ENCODE data around the gene NISCH. TPM values are rescaled to one million over a fixed set of nuclear protein-coding genes. Genes with fewer than 3 reads are reported as not detected.
A peak's percentile ranks its signal among the peaks of the same experiment; 100 is the strongest.

The NISCH gene
- 39.0 TPM for total RNA-seq (2013)
- polyA plus RNA-seq (100 to 1,000 TPM in 1 of 3 donors, 10 to 100 TPM in 1, 1 to 10 TPM in 1; 9.7 to 106 (median 13.1) TPM), polyA minus RNA-seq (46.3 and 51.7 TPM in 2 replicates), total RNA-seq (12.6 to 105 (median 71.7) reads per million in 11 experiments)

DNA sequence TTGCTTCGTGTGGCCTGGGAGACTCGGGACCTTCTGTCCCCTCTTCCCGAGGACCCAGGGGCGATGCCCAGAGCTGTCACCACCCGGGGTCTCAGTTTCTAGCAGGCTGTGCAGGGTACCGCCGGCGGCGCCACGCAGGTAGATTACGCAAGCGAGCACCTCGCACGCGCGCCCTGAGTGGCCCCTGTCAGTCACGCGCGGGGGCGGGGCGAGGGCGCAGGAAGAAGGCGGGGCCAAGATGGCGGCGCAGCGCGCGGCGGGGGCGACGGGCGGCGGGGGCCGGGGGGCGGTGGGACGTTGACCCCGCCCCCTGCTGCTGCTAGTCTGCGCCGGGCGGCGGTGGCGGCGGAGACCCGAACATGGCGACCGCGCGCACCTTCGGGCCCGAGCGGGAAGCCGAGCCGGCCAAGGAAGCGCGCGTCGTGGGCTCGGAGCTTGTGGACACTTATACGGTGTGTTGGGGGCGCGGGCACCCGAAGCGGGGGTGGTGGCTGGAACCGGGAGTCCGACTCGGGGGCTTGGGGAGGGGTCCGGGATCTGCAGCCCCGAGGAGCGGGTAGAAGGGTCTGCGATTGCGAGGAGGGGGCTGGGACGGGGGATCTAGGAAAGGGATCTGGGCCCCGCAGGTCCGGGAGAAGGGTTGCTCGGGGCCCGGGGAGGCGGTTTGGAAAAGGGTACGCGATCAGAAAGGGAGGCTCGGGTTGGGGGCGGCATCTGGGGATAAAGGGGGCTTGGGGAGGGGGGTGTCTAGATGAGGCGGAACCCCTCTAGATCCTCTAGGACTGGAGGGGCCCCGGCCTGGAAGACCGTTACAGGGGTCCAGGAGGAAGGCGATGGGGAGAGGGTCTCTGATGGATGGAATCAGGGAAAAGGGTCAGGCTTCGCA is at the start of gene NISCH:
TSS of gene NISCH (plus strand) at position 322 of the 886 bp plus-strand sequence. CDS start at position 360, 38 bp downstream.
- peaks cover 26 to 32% of the 10 kb centered on the region in 2 donors for H3K36me3 Mint-ChIP-seq
- H3K9me3 ChIP-seq (replicated peaks in 1 of 2; ENCODE audit: control insufficient read depth in 1 of 2, insufficient read depth in 1 of 2, low read length in 2 of 2): no peaks in the 10 kb centered on the region
- intact Hi-C loops (cut with micrococcal nuclease): loop anchor here in 1 of 2 donors (5.0 kb wide), 1 partner anchor 82 kb away; the partner anchor contains the start of gene UQCC5
- no peaks in the 10 kb centered on the region for H3K27me3 ChIP-seq (ENCODE audit: control insufficient read depth in 2 of 2, insufficient read depth in 2 of 2, low read length in 2 of 2)
- H3K27ac ChIP-seq (ENCODE audit: low read depth in 1 of 2, low read length in 2 of 2): peak within 1 kb of the TSS; percentile 57 to 94
- peak within 1 kb of the TSS; percentile 96 for H3K4me2 ChIP-seq (replicated peaks; ENCODE audit: extremely low read depth, low read length, poor library complexity, severe bottlenecking)
- H2AFZ ChIP-seq (ENCODE audit: insufficient read depth, low read depth, low read length, poor library complexity, severe bottlenecking): peak within 1 kb of the TSS; percentile 97
- H3K4me1 Mint-ChIP-seq: peaks cover 33% of the 10 kb centered on the region
- peaks cover 0 to 3% (median 2%) of the 10 kb centered on the region in 3 donors for H3K27me3 Mint-ChIP-seq (ENCODE audit: low read depth in 3 of 3)
- peaks cover 43% of the 10 kb centered on the region for H3K79me2 ChIP-seq (ENCODE audit: insufficient read depth, low read length)
- peaks cover 18 to 29% of the 10 kb centered on the region in 2 donors for H3K36me3 ChIP-seq (replicated peaks in 1 of 2; ENCODE audit: control insufficient read depth in 1 of 2, insufficient read depth in 2 of 2, low read length in 2 of 2)
- peaks cover 27 to 31% of the 10 kb centered on the region in 2 donors for H3K4me1 ChIP-seq (ENCODE audit: control insufficient read depth in 1 of 2, insufficient read depth in 2 of 2, low read length in 2 of 2)
- peak within 1 kb of the TSS; percentile 85 for H3K9ac ChIP-seq (ENCODE audit: insufficient read depth, low read length, poor library complexity, severe bottlenecking)
- peak within 1 kb of the TSS; percentile 80 to 94 (median 92) for H3K27ac Mint-ChIP-seq
- peak within 1 kb of the TSS; percentile 90 to 92 for H3K4me3 Mint-ChIP-seq
- WGBS (ENCODE audit: insufficient coverage): under 1% methylated on average over 86 of the region's 86 CpGs
- TF ChIP-seq, protein P1, sequence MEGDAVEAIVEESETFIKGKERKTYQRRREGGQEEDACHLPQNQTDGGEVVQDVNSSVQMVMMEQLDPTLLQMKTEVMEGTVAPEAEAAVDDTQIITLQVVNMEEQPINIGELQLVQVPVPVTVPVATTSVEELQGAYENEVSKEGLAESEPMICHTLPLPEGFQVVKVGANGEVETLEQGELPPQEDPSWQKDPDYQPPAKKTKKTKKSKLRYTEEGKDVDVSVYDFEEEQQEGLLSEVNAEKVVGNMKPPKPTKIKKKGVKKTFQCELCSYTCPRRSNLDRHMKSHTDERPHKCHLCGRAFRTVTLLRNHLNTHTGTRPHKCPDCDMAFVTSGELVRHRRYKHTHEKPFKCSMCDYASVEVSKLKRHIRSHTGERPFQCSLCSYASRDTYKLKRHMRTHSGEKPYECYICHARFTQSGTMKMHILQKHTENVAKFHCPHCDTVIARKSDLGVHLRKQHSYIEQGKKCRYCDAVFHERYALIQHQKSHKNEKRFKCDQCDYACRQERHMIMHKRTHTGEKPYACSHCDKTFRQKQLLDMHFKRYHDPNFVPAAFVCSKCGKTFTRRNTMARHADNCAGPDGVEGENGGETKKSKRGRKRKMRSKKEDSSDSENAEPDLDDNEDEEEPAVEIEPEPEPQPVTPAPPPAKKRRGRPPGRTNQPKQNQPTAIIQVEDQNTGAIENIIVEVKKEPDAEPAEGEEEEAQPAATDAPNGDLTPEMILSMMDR (IDR thresholded peaks at IDR 0.05): no peak
- H4K20me1 ChIP-seq (ENCODE audit: insufficient read depth, low read length): peaks cover 16% of the 10 kb centered on the region
- DNase-seq: peak; percentile 80 to 83 (median 81)
- peaks cover 0 to 8% (median 3%) of the 10 kb centered on the region in 7 donors for H3K9me3 Mint-ChIP-seq
- peak within 1 kb of the TSS; percentile 81 to 91 (median 89) for H3K4me3 ChIP-seq (replicated peaks in 1 of 3; ENCODE audit: low read depth in 2 of 3, low read length in 3 of 3)

DNA sequence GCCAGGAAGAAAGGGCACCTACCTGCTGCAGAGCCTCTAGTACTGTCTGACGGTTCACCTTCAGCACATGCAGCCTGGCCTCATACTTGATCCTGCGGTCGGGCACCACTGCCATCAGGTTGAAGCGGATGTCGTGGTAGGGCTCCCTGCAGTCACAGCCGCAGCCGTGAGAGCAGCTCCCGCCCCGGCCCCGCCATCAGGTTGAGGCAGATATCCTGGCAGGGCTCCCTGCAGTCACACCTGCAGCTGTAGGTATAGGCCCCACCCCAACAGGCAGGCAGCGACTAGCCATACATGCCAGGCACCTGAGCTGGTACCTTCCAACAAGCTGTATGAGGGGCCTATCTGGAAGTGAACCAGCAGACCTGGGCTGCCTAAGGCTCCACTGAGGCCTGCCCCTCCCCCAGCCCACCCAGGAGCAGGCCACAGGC is 49.2 kb upstream of the NISCH start:
- Histone ChIP-seq H3K27me3 (ENCODE audit: control insufficient read depth in 2 of 2, insufficient read depth in 2 of 2, low read length in 2 of 2) (no peaks in the 10 kb centered on the region), H2AFZ (ENCODE audit: insufficient read depth, low read depth, low read length, poor library complexity, severe bottlenecking) (no peak overlapping the region), H3K9ac (ENCODE audit: insufficient read depth, low read length, poor library complexity, severe bottlenecking) (no peak overlapping the region), H3K4me3 (replicated peaks in 1 of 3; ENCODE audit: low read depth in 2 of 3, low read length in 3 of 3) (no peak overlapping the region), H4K20me1 (ENCODE audit: insufficient read depth, low read length) (peaks cover 9% of the 10 kb centered on the region), H3K27ac (ENCODE audit: low read depth in 1 of 2, low read length in 2 of 2) (no peak overlapping the region), H3K79me2 (ENCODE audit: insufficient read depth, low read length) (peaks cover 33% of the 10 kb centered on the region), H3K9me3 (replicated peaks in 1 of 2; ENCODE audit: control insufficient read depth in 1 of 2, insufficient read depth in 1 of 2, low read length in 2 of 2) (no peaks in the 10 kb centered on the region), H3K36me3 (replicated peaks in 1 of 2; ENCODE audit: control insufficient read depth in 1 of 2, insufficient read depth in 2 of 2, low read length in 2 of 2) (peaks cover 68 to 70% of the 10 kb centered on the region in 2 donors), H3K4me2 (replicated peaks; ENCODE audit: extremely low read depth, low read length, poor library complexity, severe bottlenecking) (no peak overlapping the region), H3K4me1 (ENCODE audit: control insufficient read depth in 1 of 2, insufficient read depth in 2 of 2, low read length in 2 of 2) (peaks cover 15 to 18% of the 10 kb centered on the region in 2 donors)
- TF ChIP-seq, protein P1 (IDR thresholded peaks at IDR 0.05): no peak
- Mint-ChIP-seq H3K9me3 (no peaks in the 10 kb centered on the region), H3K27ac (no peak overlapping the region), H3K27me3 (ENCODE audit: low read depth in 3 of 3) (no peaks in the 10 kb centered on the region), H3K36me3 (peaks cover 71% of the 10 kb centered on the region in 2 donors), H3K4me3 (no peak overlapping the region), H3K4me1 (peaks cover 20% of the 10 kb centered on the region)
- no peak for DNase-seq
- WGBS (ENCODE audit: insufficient coverage): 98% methylated on average over 11 of the region's 11 CpGs
- intact Hi-C loops (cut with micrococcal nuclease): loop anchor here in 1 of 2 donors (10.0 kb wide), 1 partner anchor 121 kb away; the partner anchor contains the start of gene GLYCTK

Measured in CD14-positive monocyte (primary cell).